ENCODE measurements around the gene MAN1C1. TPM values are rescaled to one million over a fixed set of nuclear protein-coding genes. Genes with fewer than 3 reads are reported as not detected.

MAN1C1 gene
- total and polyA plus RNA-seq, 2 donors (not counting 3 experiments of a cell fraction or from before 2014, with no cell fraction given): 1.5 to 4.0 TPM

DNA sequence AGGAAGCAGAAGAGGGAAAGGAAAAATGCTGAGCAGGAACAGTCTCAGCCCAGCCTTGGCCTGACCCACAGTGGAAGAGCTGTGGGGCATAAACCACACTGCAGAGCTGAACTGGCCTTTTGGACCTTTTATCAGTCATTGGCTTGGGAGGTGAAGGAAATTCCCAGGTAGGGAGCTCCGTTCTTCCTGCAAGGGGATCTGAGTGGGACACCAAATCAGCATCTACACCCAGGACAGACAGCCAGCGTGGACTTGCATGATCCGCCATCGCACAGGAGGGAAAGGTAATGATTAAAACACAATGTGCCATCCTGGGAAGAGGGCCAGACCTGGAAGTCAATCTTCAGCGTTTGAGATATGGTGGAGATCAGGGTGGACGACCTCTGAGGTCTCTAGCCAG is 202.0 kb downstream of the MAN1C1 start:
- H3K79me2 ChIP-seq (ENCODE audit: control insufficient read depth, insufficient read depth, low read length): peaks cover 9% of the 10 kb centered on the region
- no peak for FAIRE-seq
- no peaks in the 10 kb centered on the region for H4K20me1 ChIP-seq (replicated peaks; ENCODE audit: control insufficient read depth, extremely low read depth, insufficient read depth, low read length)
- H3K27me3 ChIP-seq (ENCODE audit: control insufficient read depth in 2 of 2, insufficient read depth in 2 of 2, low read length in 2 of 2): no peaks in the 10 kb centered on the region
- H3K36me3 ChIP-seq (ENCODE audit: control insufficient read depth in 2 of 2, extremely low read depth in 1 of 2, insufficient read depth in 2 of 2, low read length in 2 of 2): peaks cover 0 to 24% of the 10 kb centered on the region in 2 experiments
- no TSS peak for BruUV-seq (replicated peaks)
- H3K4me3 ChIP-seq (replicated peaks in 1 of 3; ENCODE audit: insufficient read depth in 1 of 3, low read depth in 1 of 3, low read length in 3 of 3): no peak overlapping the region
- dilution Hi-C loops (cut with MboI; ENCODE audit: extremely low pct_ligation_motif_present, low sequenced_read_pairs) (no loop called here), intact Hi-C loops (cut with micrococcal nuclease) (no loop called here)
- ChIA-PET CTCF (interaction anchor here (1.1 kb wide), 1 partner anchor 179 kb away, joined by 4 read pairs; the partner anchor contains the start of gene PAFAH2), POLR2A (no interaction called here)
- H2AFZ ChIP-seq (ENCODE audit: low read depth, low read length): no peak overlapping the region
- H3K4me1 ChIP-seq (ENCODE audit: control insufficient read depth, extremely low read depth, insufficient read depth, low read length): peaks cover 14% of the 10 kb centered on the region
- no peak overlapping the region for H3K9ac ChIP-seq (replicated peaks; ENCODE audit: extremely low read depth, insufficient read depth, low read length)
- DNase-seq (ENCODE audit: low read depth, low spot score): no peak
- H3K9me1 ChIP-seq (replicated peaks; ENCODE audit: control insufficient read depth, extremely low read depth, insufficient read depth, low read length): no peaks in the 10 kb centered on the region
- H3K27ac ChIP-seq (ENCODE audit: insufficient read depth, low read depth, low read length): no peak overlapping the region
- no peaks in the 10 kb centered on the region for H3K9me3 ChIP-seq (replicated peaks; ENCODE audit: control insufficient read depth, insufficient read depth, low read length)
- H3K4me2 ChIP-seq (ENCODE audit: insufficient read depth, low read length): no peak overlapping the region
- TF ChIP-seq, protein P1, sequence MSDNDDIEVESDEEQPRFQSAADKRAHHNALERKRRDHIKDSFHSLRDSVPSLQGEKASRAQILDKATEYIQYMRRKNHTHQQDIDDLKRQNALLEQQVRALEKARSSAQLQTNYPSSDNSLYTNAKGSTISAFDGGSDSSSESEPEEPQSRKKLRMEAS (IDR thresholded peaks at IDR 0.05; ENCODE audit: insufficient read depth, insufficient read length): no peak
- TF ChIP-seq GATA2 (IDR thresholded peaks at IDR 0.05; ENCODE audit: insufficient read depth, insufficient read length, low read depth, low read length) (no peak), POLR2AphosphoS5 (IDR thresholded peaks at IDR 0.05; ENCODE audit: insufficient read depth, low read depth, low read length) (no peak), FOS (IDR thresholded peaks at IDR 0.05; ENCODE audit: borderline replicate concordance, insufficient read depth, low read length) (no peak), JUN (IDR thresholded peaks at IDR 0.05; ENCODE audit: borderline replicate concordance, insufficient read depth, insufficient read length, low read depth) (no peak), POLR2A (IDR thresholded peaks at IDR 0.05; ENCODE audit: low read depth, low read length) (no peak), MYC (IDR thresholded peaks at IDR 0.05; ENCODE audit: low read depth, low read length) (no peak), EZH2 (IDR thresholded peaks at IDR 0.05; ENCODE audit: borderline replicate concordance, low read depth, low read length, severe bottlenecking) (no peak)
- TF ChIP-seq, protein P2, sequence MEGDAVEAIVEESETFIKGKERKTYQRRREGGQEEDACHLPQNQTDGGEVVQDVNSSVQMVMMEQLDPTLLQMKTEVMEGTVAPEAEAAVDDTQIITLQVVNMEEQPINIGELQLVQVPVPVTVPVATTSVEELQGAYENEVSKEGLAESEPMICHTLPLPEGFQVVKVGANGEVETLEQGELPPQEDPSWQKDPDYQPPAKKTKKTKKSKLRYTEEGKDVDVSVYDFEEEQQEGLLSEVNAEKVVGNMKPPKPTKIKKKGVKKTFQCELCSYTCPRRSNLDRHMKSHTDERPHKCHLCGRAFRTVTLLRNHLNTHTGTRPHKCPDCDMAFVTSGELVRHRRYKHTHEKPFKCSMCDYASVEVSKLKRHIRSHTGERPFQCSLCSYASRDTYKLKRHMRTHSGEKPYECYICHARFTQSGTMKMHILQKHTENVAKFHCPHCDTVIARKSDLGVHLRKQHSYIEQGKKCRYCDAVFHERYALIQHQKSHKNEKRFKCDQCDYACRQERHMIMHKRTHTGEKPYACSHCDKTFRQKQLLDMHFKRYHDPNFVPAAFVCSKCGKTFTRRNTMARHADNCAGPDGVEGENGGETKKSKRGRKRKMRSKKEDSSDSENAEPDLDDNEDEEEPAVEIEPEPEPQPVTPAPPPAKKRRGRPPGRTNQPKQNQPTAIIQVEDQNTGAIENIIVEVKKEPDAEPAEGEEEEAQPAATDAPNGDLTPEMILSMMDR (IDR thresholded peaks at IDR 0.05; ENCODE audit: extremely low read depth in 1 of 2, insufficient read depth in 1 of 2, low read depth in 1 of 2, low read length in 2 of 2): no peak

All from endothelial cell of umbilical vein (primary cell).